ENCODE data around the gene NUP93. TPM values are rescaled to one million over a fixed set of nuclear protein-coding genes. Genes with fewer than 3 reads are reported as not detected.
A peak's percentile ranks its signal among the peaks of the same experiment; 100 is the strongest.
"Not testable (repeated sequence)": the region's sequence is repeated elsewhere in the genome, so short reads cannot be mapped to it uniquely, and the experiment has no call there.

Gene NUP93
- total RNA-seq, 2 donors from 2014 or later: 29.9 to 38.6 TPM

DNA sequence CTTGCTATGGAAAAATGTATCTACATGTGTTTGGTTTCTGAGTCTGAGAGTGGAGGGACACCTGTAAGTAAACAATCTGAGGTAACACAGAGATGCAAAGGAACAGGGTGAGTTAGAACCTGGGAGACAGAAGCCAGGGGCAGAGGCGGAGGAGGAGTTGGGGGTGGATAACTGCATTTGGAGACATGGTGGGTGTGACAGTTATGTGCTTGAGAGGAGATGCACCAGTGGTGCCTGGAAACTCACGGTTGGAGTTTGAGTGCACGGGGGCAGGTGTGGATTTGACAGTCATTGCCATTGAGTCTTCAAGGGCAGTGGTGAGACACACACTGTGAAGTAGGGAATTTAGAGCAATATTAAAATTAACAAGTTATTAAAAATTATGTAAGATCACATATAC lies 6.5 kb downstream of the NUP93 start:
- ATAC-seq (no peak), DNase-seq (no peak)
- intact Hi-C loops (cut with DNase I): no loop called here

DNA sequence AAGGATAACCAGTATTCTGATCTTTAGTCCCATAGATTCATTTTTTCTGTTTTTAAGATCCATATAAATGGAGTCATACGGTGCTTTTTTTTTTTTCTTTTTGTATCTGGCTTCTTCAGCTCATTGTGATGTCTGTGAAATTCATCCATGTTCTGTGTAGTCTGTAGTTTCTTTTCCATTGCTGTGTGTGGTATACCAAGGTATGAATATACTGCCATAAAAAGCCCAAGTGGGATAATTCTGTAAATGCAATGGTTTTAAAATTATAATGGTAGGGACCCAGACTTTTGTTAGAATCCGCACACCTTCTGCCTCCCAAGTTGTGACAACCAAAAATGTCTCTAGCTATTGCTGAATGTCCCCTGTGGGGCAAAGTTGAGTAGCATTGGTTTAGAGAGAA lies 7.6 kb downstream of the NUP93 start:
- no peak for DNase-seq
- intact Hi-C loops (cut with DNase I): no loop called here
- ATAC-seq: no peak

DNA sequence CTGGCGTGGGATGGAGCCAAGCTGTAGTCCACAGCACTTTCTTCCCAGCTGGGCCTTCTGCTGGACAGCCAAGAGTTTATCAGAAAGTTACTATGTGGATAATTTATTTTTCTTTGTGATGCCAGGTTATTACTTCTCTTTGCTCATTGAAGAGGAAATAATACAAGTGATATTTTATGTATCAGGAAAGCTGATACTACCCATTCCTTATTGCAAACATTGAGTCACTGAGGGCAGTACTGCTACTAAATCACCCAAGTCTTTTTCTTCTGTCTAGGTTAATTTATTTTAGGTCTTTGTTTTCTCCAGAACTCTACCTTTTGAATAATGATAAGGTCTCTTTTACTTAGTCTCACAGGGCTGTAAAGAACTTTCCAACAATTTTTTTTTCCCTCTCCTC lies 8.3 kb downstream of the NUP93 start:
- no peak for ATAC-seq
- DNase-seq: no peak
- intact Hi-C loops (cut with DNase I): no loop called here

DNA sequence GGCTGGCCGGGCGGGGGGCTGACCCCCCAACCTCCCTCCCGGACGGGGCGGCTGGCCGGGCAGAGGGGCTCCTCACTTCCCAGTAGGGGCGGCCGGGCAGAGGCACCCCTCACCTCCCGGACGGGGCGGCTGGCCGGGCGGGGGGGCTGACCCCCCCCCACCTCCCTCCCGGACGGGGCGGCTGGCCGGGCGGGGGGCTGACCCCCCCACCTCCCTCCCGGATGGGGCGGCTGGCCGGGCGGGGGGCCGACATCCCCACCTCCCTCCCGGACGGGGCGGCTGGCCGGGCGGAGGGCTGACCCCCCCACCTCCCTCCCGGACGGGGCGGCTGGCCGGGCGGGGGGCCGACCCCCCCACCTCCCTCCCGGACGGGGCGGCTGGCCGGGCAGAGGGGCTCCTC lies 9.4 kb downstream of the NUP93 start:
- intact Hi-C loops (cut with DNase I); DNase-seq; ATAC-seq: not testable (repeated sequence)

DNA sequence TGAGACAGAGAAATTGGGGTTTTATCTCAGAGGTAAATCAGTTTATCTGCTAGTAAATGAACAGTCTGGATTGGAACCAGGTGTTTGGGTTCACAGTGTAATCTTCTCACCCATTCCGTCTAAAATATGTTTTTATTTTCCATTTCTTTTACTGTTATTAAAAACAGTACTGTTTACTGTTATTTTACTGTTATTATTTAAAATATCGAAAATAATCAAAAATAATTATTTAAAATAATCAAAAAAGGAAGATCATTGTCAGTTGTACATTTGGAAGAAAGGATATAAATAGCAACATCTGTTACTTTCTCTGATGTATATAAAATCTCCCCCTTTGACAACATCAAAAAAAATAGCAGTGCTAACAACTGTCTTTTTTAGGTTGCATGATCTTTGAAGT lies 11.5 kb downstream of the NUP93 start:
- intact Hi-C loops (cut with DNase I): no loop called here
- ATAC-seq (no peak), DNase-seq (no peak)

DNA sequence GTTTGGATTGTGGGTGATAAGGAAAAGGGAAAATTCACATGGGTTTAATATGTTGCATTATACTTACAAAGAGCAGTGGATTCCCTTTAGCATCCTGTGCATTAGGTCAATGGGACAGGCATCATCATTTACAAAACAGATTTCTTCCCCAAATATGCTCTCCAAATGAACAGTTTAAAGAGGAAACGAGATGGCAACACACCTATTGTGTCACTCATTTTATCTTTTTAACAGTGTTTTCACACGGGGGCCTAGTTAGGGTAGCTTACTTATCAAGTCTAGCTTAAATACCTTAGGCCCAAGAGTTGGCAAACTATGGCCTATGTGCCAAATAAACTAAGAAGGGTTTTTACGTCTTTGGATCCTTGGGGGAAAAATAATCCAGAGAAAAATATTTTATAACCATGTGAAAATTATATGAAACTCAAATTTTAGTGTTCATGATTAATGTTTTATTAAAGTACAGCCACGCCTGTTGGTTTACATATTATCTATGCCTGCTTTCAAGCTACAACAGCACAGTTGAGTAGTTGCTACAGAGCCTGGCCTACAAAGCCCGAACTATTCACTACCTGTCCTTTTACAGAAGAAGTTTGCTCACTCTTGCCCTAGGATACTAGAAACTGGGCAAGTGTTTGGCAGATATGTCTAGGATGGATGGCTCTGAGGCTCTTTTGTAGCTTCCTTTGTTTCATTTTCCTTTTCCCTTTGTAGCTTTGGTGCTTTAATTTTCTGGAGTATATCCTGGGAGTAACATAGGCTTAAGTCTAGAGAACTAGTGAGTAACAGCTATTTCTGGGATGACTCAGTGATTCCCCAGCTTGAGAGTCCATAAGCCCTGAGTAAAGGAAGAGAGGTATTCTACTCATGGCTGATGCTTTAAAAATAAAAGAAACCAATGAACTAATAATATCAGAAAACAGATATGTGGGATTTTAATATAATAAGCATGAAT lies 12.4 kb downstream of the NUP93 start:
- ATAC-seq (peak in 1 of 2 donors; percentile 79), DNase-seq (no peak)
- intact Hi-C loops (cut with DNase I): no loop called here

DNA sequence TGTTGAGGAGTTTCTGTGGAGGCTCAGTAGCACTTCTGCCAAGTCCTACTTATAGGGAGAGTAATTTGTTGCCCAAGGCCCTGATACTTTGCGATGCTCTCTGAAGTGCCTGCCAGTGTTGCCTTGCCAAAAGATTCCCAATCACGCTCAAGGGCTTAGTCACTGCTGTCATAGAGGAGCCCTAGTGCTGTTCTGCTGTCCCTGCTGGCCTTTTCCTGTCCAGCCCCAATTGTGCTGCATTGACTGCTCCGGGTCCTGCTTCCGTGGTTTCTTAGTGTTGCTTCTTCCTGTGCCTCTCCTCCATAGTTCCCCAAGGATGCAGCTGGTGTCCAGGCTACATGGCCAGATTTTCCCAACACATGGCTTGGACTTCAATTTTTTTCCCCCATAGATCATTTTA lies 13.9 kb downstream of the NUP93 start:
- intact Hi-C loops (cut with DNase I): no loop called here
- ATAC-seq: peak; percentile 93 to 94

DNA sequence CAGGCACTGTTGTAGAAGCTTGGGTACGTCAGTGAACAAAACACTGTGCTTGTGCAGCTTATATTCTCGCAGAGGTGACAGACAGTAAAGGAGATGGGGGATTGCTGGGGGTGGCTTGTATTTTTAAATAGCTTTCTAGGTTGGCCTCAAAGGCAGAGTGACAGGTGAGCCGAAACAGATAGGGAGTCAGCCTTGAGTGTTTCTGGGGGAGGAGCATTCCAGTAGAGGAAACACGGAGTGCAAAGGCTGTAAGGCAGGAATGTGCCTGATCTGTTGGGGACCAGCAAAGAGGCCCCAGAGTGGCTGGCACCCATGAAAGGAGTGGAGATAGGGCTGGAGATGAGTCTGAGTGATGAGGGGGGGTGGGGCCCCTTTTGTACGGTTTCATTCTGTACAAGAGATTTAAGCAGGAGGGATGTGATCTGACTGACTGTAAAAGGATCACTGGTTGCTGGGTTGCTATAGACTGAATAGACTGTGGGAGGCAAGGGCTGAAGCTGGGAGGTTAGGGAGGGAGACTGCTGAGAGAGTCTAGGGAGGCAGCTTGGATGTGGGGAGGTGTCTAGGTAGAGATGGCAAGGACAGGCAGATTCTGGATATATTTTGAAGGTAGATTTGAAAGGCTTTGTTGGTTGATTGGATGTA lies 15.2 kb downstream of the NUP93 start:
- DNase-seq (no peak), ATAC-seq (peak; percentile 38 to 57)
- intact Hi-C loops (cut with DNase I): no loop called here

More for the DNA sequence above, 13.9 kb downstream of the NUP93 start:
- DNase-seq: peak; percentile 44

DNA sequence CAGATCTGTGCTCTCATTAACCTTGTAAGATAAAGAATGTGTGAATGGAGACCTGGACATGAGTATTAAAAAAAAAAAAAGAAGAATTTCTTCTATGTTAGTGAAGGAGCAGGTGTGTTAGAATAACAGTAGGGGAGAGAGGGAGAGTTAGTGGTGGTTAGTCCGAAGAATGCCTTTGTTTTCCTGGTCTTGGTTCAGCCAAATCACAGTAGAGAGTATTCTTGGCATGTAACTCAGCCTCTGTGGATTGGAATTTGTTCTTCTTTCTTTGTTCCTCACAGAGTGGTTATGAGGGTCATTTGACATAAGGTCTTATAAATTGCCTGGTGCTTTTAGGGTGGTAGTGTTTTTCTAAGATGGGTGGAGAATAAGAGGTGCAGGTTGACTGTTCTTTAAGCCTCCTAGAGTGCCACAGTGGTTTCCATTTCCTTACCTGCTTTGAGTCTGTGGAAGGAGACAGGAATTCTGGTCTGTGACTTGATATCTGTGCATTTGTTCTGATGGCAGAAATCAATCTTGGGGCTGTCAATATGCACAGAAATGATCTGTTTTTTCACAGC lies 17.6 kb downstream of the NUP93 start:
- ATAC-seq: no peak

DNA sequence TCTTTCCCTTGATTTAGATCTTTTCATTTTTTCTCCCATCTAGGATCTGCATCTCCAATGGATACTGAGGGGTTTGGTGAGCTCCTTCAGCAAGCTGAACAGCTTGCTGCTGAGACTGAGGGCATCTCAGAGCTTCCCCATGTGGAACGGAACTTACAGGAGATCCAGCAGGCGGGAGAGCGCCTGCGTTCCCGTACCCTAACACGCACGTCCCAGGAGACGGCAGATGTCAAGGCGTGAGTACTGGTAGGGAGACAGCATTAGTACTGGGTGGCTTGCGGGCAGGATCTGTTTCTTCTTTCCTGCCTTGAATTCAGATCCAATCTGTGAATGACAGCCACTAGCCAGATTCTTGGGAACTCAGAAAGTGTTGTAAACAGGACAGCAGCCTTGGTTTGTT lies 18.3 kb downstream of the NUP93 start:
- intact Hi-C loops (cut with DNase I): no loop called here
- ATAC-seq: no peak
- DNase-seq: no peak

More for the DNA sequence above, 17.6 kb downstream of the NUP93 start:
- intact Hi-C loops (cut with DNase I): no loop called here
- DNase-seq: no peak

DNA sequence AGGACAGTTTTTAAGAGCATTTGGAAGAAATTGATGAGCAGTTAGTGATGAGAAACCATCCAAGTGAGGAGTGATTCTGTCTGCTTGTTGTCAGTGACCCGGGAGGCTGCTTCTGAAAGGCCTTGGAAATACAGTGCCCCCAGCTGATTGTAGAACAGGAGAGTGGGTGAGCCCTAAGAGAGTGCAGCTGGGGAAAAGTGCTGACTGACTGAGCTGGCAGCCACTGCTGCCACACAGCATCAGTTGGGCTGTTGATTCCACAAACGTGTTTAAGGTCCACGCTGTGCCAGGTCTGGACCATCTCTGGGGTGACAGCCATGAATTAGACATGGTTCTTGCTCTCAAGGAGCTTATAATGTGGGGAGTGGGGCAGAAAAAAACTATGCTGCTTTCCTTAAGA lies 18.9 kb downstream of the NUP93 start:
- no peak for ATAC-seq
- intact Hi-C loops (cut with DNase I): no loop called here
- DNase-seq: no peak

DNA sequence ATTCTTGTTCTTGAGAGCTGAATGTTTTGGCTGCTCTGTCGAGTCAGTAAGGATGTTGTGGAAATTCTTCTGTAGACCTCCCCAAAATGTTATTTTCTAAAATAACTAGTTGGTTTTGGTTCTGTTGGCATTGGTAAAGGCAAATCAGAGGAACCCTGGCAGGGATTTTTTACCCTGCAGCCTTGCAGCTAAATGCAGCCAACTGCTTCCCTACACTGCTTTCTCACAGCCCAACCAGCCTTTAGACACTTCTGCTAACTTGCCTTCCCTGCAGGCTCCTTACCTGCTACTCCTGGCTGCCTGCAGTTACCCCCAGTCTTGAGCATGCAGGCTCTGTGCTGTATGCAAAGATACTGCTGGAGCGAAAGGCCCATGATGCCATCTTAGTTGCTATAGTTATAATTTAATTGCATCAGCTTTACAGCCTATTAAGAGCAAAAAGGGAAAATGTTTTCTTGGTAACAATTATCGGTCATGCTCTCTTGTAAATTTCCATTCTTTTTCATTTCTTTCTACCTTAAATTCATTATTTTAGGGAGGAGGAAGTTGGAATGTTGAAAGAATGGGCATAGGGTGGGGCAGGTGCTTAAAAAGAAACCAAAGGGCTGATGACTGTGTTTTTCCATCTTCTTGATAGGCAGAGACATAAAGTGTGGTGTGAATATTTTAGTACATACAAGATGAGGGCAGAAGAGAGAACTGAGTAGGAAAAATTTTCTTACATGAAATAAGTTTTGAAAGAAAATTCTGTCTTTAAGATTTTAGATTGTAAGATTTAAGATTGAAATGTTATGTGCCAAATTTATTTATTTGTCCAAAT lies 20.0 kb downstream of the NUP93 start:
- intact Hi-C loops (cut with DNase I): no loop called here
- DNase-seq: no peak

DNA sequence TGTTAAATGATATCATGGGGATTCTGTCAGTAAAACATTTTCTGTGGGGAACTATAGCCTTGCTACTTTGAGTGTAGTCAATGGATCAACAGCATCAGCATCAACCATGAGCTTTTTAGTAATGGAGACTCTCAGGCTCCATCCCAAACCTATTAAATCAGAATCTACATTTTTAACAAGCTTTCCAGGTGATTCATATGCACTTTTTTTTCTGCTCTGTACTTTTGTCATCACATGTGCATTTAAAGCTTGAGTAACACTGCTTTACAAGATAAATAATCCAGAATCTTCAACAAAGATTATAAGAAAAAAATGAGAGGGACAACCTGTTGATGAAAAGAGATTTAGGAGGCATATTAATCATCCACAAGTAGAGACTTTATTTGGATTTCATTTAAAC lies 23.5 kb downstream of the NUP93 start:
- DNase-seq (no peak), ATAC-seq (peak in 1 of 2 donors; percentile 19)
- intact Hi-C loops (cut with DNase I): no loop called here

More for the DNA sequence above, 20.0 kb downstream of the NUP93 start:
- peak in 1 of 2 donors; percentile 62 for ATAC-seq

DNA sequence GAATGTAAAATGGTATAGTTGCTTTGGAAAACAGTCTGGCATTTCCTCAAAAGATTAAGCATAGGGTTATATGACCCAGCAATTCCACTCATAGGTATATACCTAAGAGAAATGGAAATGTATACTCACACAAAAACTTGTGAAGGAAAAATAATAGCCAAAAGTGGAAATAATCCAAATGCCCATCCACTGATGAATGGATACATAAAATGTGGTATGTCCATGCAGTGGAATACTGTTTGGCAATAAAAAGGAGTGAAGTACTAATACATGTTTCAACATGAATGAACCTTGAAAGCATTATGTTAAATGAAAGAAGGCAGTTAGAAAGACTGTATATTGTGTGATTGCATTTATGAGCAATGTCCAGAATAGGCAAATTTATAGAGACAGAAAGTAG lies 25.1 kb downstream of the NUP93 start:
- ATAC-seq (no peak), DNase-seq (no peak)
- intact Hi-C loops (cut with DNase I): no loop called here

DNA sequence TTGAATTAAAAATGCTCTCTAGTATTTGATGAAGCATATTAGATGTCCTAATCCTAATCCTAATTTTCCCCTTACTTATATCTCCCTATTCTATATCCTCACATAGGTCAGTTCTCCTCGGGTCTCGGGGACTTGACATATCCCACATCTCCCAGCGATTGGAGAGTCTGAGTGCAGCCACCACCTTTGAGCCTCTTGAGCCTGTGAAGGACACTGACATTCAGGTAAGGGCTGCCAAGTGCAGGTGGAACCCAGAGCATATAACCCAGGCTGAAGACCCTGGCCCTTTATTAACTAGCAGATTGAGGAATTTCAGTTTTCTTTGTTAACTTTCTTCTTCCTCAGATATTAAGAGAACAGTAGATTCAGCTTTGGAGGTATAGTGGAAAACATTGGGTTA lies 28.5 kb downstream of the NUP93 start:
- ATAC-seq: no peak
- intact Hi-C loops (cut with DNase I): no loop called here
- no peak for DNase-seq

DNA sequence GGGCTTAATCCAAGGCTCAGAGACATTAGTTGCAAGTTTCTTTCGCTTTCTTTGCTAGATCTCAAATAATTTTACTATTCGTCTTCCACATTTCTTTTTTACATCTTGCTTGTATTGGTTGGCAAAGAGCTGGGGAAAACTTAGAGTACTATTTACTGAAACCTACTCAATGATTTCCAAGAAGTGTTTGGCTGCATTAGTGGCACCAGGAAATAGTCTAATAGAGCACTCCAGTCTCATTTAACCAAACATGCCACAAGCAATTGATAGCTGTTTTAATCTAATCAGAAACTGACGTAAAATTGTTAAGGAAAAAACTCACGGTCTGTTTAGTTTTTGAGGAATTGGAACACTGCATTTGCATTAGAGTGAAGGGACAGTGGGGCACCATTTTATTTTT lies 29.0 kb downstream of the NUP93 start:
- intact Hi-C loops (cut with DNase I): no loop called here
- no peak for DNase-seq
- ATAC-seq: no peak

DNA sequence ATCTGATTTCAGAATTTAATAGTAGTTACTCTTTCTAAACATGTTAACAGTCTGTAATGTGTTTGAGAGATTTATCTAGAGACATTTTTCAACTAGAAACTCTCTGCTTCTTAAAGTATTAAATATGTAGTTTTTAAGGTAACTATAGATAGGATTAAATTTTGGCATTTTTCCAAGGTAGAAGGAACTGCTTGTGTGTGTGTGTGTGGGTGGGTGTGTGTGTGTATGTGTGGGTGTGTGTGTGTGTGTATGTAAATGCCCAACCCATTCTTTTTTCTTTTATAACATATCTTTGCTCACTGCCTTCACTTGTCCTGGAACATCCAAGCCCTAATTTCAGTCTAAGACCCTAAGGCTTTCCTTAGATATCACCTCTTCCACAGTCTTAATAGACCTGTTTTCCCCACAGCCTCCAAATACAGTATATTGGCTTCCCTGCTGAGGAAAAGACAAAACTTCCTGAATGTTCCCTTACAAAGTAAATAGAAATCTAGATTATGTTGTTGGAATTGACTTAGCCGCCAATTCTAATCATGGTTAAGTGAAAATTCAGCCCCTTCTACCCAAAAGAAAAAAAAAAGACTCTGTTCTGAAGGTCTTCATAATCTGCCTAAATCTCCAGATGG lies 33.5 kb downstream of the NUP93 start:
- intact Hi-C loops (cut with DNase I): no loop called here
- no peak for DNase-seq
- ATAC-seq: no peak

DNA sequence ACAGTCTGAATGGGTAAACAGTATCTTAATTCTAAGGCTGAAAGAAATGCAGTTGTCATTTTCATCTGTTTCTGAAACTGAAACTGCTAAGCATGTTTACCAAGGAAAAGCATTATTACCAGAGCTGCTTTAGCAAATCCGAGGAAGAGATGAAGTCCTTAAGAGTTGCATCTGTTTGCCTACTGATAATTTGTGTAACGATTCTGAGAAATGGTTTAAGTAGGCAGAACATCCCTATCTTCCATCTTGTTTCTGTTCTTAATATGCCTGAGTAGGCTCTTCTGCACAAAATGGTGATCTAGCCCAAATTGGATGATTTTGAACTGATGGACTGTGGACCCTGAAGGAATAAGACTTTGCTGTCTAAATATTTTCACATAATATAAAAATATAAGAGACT lies 34.9 kb downstream of the NUP93 start:
- intact Hi-C loops (cut with DNase I): no loop called here
- ATAC-seq (no peak), DNase-seq (no peak)

DNA sequence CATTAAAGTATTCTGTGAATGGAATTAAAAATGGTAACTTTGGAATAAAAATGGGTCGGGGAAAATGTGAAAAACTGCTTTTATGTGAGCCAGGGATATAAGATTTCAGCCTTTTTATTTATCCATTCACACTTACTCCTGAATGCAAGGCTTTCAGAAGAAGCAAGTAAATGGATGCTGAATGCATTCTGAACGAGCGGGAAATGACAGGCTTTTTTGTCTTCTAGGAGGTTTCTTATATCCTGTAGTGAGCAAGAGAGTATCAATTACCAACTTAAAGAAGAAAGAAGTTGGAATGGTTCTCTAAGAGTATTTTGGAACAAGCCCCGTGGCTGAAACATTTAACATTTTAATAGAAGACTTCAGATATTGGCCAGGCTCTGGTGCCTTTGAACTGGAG lies 36.0 kb downstream of the NUP93 start:
- ATAC-seq: no peak
- intact Hi-C loops (cut with DNase I): no loop called here
- no peak for DNase-seq

All from left cardiac atrium (tissue), 4 donors.